GM21515 (cell line): ENCODE measurements around the gene DNLZ.

Source experiments
- ATAC-seq: cut with Tn5 transposase; IDR thresholded peaks from one replicate; pipeline ENCODE4 v1.9.1; 2021; ENCODE audit not compliant: unreplicated experiment

DNLZ gene

GRCh38 chr9:136333486-136333885, 30.1 kb downstream of the DNLZ start:
- ATAC-seq = no peak

DNA sequence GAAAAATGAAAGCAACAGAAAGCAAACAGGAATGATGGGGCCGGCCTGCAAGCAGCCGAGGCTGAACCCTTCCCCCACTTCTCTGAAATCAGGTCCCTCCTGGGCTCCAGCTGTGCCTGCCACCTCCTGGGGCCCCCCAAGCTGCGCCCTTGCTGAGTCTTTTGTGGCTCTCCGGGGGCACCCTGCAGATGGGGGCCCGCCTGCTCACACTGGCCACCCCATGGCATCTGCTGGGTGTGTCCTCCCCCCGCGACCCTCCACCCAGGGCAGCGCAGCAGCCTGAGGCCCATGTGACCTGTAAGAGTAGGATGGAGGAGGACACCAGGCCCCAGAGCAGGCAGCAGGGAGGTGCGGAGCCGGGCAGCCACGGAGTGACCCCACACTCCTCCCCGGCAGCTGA, 30.5 kb downstream of the DNLZ start:
- ATAC-seq = no peak

DNA sequence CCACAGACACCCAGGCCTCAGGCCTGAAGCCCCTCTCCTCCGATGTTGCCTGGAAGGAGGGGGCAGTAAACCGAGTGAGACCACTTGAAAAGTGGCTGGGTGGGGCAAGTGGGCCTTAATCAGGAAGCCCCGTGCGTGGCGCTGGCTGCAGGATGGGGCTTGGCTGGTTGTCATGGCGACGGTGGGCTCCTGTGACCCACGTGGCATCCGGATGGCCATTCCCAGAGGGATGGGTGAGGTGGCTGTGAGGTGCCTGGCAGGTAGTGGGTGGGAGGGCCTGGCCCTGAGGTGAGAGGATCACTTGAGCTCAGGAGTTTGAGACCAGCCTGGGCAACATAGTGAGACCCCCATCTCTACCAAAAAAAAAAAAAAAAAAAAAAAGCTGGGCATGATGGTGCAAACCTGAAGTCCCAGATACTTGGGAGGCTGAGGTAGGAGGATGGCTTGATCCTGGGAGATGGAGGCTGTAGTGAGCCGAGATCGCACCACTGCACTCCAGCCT, 31.0 kb downstream of the DNLZ start:
- ATAC-seq = no peak

DNA sequence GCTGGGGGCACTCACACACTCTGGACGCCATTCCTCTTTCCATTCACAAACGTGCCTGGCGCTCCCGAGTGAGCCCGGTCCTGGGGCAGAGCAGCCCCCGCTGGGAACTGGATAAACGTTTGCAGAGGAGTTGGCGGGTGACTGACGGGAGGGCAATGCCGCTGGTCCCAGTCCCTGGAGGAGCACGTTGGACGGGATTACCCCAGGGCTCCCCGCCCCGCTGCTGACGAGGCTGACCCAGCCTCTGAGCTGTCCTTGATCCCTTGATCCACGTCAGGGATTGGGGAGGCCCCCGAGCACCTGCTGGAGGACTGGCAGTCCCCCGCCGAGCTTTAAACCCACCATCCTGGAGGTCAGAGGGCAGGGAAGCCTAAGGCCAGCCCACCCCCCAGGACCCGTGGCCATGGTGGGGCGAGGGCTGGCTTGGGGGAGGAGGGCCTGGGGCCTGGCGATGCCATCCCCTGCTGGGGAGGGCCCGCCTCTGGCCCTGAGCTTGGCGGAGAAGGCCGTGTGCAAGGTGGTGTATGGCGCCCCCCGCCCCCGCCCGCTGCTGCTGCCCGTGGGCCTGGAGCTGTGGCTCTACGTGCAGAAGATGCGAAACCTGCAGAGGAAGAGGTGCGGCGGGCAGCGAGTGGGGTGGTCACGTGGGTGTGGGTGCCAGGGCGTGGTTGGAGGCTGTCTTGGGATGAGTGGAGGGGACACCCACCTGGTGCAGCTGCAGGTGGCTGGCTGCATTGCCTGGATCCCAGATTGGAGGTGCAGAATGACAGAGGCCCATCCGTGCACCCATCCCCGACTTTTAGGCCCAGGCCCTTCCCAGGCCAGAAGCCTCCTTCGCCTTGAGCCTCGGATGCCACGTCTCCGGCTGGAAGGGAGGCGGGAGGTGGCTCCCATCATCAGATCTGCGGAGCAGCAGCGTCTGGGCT, 31.7 kb downstream of the DNLZ start:
- no peak for ATAC-seq

DNA sequence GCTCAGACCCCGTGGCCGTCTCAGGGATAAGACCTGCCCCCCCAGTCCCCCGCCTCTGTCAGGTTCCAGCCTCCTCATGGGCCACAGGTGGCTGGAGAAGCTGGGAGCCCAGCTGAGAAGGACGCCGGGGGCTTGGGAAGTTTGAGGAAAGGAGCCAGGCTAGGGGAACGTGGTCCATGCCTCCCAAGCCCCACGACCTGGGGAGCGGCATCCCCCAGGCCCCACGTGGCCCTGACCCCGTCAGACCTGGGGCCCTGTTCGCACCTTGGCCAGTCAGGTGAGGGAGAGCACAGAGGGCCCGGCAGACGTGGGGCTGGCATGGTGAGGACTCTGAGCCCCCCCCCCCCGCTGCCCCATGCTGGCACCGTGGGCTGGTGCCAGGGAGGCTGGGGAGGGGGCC, 32.5 kb downstream of the DNLZ start:
- ATAC-seq = no peak

DNA sequence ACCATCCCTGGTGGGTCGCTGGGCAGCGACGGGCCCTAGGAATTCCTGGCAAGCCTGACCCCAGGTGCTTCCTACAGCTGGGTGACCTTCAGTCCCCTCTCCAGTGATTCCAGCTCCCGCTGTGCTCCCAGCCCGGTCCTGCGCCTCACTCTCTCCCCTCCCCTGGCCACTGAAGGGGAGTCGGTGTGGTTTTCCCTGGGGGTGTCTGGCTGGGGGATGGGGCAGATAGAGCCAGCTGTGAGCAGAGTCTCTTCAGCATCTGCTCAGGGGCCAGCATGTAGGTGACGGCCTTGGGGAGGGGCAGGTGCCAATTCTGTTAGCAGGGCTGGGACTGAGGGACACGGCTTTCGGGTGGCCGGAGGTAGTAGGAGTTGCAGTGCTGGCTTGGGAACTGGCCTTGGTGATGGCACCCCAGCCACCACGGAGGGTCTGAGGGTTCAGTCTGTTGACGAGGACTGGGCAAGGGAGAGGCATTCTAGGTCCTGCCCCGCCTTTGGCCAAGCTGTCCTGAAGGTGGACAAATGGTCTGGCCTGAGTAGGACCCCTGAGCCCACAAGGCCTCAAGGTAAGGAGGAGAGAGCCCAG, 33.0 kb downstream of the DNLZ start:
- ATAC-seq = no peak

- ATAC-seq = no peak
Observed at GRCh38 chr9:136329636-136330405, 33.7 kb downstream of the DNLZ start.

DNA sequence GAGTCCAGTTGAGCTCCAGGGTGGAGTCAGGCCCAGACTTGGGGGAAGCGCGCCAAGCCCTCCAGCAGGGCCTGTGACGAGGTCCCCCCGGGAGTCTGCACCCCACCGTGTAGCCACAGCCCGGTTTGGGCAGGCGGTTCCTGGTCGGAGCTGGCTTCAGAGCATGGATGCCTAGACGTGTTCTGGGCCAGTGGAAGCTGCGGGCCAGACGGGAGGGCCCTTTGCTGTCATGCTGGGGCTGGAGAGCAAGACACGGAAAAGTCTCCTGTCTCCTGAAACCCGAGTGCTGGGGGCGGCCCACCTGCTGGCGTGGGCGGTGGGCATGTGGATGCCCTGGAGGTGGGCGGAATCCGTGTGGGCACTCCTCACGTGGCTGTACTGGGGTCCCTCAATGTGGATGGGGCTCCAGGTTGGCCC, 34.3 kb downstream of the DNLZ start:
- ATAC-seq = no peak

GRCh38 chr9:136328622-136329041, 34.9 kb downstream of the DNLZ start:
- no peak for ATAC-seq

- no peak for ATAC-seq
Observed at GRCh38 chr9:136328011-136328621, 35.4 kb downstream of the DNLZ start.

- ATAC-seq = no peak
Observed at GRCh38 chr9:136327304-136327974, 36.1 kb downstream of the DNLZ start, which contains the start of gene GPSM1. GPSM1 (plus strand) TSS chr9:136327539; CDS start chr9:136327696, 157 bp downstream.

GRCh38 chr9:136326761-136327303, 36.7 kb downstream of the DNLZ start:
- ATAC-seq = no peak

GRCh38 chr9:136326061-136326760, 37.3 kb downstream of the DNLZ start:
- no peak for ATAC-seq

DNA sequence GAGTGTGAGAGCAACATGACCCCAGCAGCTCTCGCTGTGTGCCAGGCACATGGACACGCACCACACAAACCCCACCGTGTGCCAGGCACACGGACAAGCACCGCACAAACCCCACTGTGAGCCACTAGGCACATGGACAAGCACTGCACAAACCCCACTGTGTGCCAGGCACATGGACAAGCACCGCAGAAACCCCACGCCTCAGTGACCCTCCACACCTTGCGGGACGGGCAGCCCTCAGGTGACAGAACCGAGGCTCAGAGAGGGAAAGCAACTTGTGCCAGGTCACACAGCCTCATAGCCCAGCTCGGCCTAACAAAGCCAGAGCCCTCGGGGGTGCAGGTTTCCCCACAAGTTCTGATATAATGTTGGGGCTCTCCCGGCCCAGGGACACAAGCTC, 38.2 kb downstream of the DNLZ start:
- ATAC-seq = no peak

DNA sequence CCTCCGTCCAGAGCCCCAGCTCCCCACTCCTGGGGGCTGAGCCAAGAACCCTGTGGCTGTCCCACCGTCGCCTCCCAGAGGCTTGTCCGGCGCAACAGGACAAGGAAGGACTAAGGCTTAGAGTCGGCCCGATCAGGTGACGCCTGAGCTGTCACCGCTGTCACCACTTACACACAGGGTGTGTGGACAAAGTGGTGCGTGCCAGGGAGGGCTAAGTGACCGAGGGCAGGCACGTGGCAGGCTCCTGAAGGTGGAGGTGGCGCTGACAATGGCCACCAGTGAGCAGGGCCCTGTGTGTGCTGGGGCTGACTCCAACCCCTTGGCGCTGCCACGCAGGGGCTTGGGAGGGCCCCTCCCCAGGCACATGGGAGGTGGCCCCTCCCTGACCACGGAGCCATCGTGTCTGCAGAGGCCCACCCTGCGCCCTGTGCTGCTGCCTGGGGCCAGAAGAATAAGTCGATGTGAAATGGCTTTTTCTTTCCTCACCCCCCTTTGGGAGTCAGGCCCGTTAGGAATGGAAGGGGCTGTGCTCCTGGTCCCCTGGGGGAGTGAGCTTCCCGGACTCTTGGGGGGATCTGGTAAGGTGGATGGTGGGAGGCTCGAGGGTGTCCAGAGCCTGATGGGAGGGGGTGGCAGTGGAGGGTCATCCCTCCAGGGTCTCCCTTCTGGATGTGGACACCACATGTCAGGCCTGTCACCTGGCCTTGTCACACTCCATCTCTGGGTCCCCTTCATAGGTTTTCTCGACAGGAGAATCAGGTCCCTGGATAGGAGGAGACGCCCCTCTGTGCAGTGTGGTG, 38.8 kb downstream of the DNLZ start:
- no peak for ATAC-seq

DNA sequence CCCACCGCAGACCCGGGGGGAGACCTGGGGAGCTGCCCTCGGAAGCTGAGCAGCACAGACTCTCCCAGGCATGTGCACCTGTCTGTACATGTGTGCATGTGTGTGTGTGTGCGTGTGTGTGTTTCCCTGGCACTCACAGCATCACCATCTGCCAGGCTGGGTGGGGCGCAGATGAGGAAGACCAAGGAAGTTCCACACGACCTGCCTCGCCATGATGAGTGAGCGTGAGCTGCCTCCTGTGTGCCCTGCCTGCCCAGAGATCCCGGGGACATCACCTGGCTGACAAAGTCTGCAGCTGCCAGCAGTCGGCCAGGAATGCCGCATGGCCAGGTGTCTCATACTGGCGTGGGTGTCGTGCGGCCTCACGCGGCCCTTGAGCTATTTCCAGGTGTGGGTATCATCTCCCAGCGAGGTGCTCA, 40.2 kb downstream of the DNLZ start:
- no peak for ATAC-seq

DNA sequence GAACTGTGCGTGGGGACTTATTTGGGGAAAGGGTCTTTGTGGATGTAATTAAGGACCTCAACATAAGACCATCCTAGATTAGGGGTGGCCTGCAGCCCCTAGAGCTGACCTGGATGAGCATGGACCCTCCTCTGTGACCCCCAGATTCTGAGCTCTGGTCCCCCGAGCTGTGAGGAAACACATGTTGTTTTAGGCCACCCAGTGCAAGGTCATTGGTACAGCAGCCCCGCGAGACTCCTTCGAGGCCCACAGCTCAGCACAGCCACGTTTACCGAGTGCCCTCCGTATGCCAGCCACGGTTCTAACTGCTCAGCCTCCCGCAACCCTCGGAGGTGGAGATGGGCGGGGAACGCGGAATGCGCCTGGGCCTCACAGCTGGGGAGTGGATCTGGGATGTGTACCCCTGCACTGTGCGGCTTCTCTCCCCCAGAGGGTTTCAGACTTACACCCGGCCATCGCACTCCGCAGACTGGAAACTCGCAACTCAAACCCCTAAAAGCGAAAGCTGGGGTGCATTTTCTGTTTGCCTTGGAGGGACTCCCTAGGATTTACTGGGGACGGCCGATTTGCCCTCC, 40.7 kb downstream of the DNLZ start:
- ATAC-seq = no peak

GRCh38 chr9:136321561-136321960, 42.0 kb downstream of the DNLZ start:
- ATAC-seq = no peak
